GM21576 (cell line): ENCODE measurements around the gene VEGFA.

Source experiments
- ATAC-seq: cut with Tn5 transposase; IDR thresholded peaks from one replicate; pipeline ENCODE4 v1.9.1; 2021; ENCODE audit warnings: mild to moderate bottlenecking, moderate library complexity; ENCODE audit not compliant: unreplicated experiment

The VEGFA gene

GRCh38 chr6:43759136-43759906, 10.7 kb upstream of the VEGFA start:
- no peak for ATAC-seq

- ATAC-seq = no peak
Observed at GRCh38 chr6:43759907-43760206, 10.2 kb upstream of the VEGFA start.

GRCh38 chr6:43760210-43761168, 9.5 kb upstream of the VEGFA start:
- ATAC-seq = no peak

GRCh38 chr6:43761666-43762409, 8.2 kb upstream of the VEGFA start:
- ATAC-seq = no peak

GRCh38 chr6:43762410-43762768, 7.6 kb upstream of the VEGFA start:
- no peak for ATAC-seq

GRCh38 chr6:43762966-43763695, 6.9 kb upstream of the VEGFA start:
- ATAC-seq = no peak

- no peak for ATAC-seq
Observed at GRCh38 chr6:43763812-43764522, 6.0 kb upstream of the VEGFA start.

- no peak for ATAC-seq
Observed at GRCh38 chr6:43764772-43765171, 5.2 kb upstream of the VEGFA start.

GRCh38 chr6:43765776-43766499, 4.1 kb upstream of the VEGFA start:
- ATAC-seq = no peak

GRCh38 chr6:43766500-43766853, 3.5 kb upstream of the VEGFA start:
- no peak for ATAC-seq

- ATAC-seq = no peak
Observed at GRCh38 chr6:43766964-43767461, 3.0 kb upstream of the VEGFA start.

GRCh38 chr6:43767553-43768505, 2.2 kb upstream of the VEGFA start:
- ATAC-seq = no peak

GRCh38 chr6:43768506-43768860, 1.5 kb upstream of the VEGFA start:
- ATAC-seq = no peak

- no peak for ATAC-seq
Observed at GRCh38 chr6:43768983-43769525, 957 bp upstream of the VEGFA start.

- ATAC-seq = no peak
Observed at GRCh38 chr6:43770372-43771209, 580 bp downstream of the VEGFA start.

GRCh38 chr6:43771210-43771857, 1.3 kb downstream of the VEGFA start:
- ATAC-seq = no peak
